ENCODE data around the gene PPP2R1B.

Gene PPP2R1B

DNA sequence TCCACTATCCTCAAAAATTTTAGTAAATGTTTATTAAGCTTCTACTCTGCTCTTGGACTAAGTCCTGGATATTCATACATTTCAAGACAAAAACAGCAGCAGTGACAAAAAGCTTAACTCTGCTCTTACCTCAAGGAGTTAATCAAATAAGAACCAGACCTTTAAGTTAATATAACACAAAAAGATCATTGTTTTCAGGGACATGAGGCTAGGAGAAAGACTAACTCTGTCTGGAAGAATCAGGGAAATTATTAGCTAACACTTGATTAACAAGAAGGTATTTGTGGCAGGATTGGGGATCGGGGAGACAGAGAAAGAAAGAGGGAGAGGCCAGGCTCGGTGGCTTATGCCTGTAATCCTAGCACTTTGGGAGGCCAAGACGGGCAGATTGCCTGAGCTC is 74.4 kb downstream of the PPP2R1B start:
- Histone ChIP-seq H3K9ac (ENCODE audit: low read length) (no peak overlapping the region), H3K36me3 (ENCODE audit: control insufficient read depth, insufficient read depth, low read length) (peaks cover 3% of the 10 kb centered on the region; the same call in 1 of the 2 replicates), H3K4me1 (ENCODE audit: control insufficient read depth, insufficient read depth, low read length) (no peaks in the 10 kb centered on the region), H3K4me3 (ENCODE audit: low read depth, low read length) (no peak overlapping the region), H3K9me3 (ENCODE audit: control insufficient read depth, insufficient read depth, low read depth, low read length) (no peaks in the 10 kb centered on the region), H3K27me3 (ENCODE audit: control insufficient read depth, insufficient read depth, low read length) (no peaks in the 10 kb centered on the region), H3K27ac (ENCODE audit: low read depth, low read length) (no peak overlapping the region)

DNA sequence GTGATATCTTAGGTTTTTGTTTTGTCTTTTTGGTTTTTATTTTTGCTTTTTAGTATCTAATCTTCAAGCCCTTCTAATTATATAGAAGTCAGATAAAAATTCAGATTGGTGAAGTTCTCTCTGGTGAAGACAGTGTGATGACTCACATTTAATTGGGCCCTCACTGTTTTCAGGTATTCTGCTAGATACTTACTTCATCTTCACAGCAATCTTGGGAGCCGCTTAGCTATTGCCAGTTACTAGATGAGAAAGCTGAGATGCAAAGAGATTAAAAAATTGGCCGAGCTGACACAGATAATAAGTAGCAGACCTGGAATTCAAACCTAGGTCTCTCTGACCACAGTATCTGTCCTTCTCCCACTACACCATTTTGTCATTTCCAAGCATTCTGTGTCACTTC is 75.0 kb downstream of the PPP2R1B start:
- no peak overlapping the region for H3K27ac ChIP-seq (ENCODE audit: low read depth, low read length)
- H3K9me3 ChIP-seq (ENCODE audit: control insufficient read depth, insufficient read depth, low read depth, low read length) = no peaks in the 10 kb centered on the region
- peaks cover 3% of the 10 kb centered on the region; the same call in 1 of the 2 replicates for H3K36me3 ChIP-seq (ENCODE audit: control insufficient read depth, insufficient read depth, low read length)
- H3K4me1 ChIP-seq (ENCODE audit: control insufficient read depth, insufficient read depth, low read length) = no peaks in the 10 kb centered on the region
- no peaks in the 10 kb centered on the region for H3K27me3 ChIP-seq (ENCODE audit: control insufficient read depth, insufficient read depth, low read length)
- H3K4me3 ChIP-seq (ENCODE audit: low read depth, low read length) = no peak overlapping the region
- H3K9ac ChIP-seq (ENCODE audit: low read length) = no peak overlapping the region

DNA sequence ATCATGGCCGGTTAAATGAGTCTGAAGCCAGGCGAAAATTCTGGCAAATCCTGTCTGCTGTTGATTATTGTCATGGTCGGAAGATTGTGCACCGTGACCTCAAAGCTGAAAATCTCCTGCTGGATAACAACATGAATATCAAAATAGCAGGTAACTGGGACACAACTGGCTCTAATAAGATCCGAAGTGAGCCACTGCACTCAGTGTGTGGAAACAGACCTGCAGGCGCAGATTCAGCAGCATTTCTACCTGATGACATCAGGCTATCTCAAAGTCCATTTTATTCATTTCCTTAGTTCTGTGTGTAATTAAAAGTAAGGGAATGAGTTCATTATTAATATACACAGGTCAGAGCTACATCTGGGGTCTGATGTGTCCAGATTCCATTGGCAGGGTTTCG is 78.2 kb downstream of the PPP2R1B start:
- Histone ChIP-seq H3K27ac (ENCODE audit: low read depth, low read length) (no peak overlapping the region), H3K27me3 (ENCODE audit: control insufficient read depth, insufficient read depth, low read length) (no peaks in the 10 kb centered on the region), H3K4me1 (ENCODE audit: control insufficient read depth, insufficient read depth, low read length) (no peaks in the 10 kb centered on the region), H3K36me3 (ENCODE audit: control insufficient read depth, insufficient read depth, low read length) (peaks cover 3% of the 10 kb centered on the region; the same call in 1 of the 2 replicates), H3K4me3 (ENCODE audit: low read depth, low read length) (no peak overlapping the region), H3K9ac (ENCODE audit: low read length) (no peak overlapping the region), H3K9me3 (ENCODE audit: control insufficient read depth, insufficient read depth, low read depth, low read length) (no peaks in the 10 kb centered on the region)

DNA sequence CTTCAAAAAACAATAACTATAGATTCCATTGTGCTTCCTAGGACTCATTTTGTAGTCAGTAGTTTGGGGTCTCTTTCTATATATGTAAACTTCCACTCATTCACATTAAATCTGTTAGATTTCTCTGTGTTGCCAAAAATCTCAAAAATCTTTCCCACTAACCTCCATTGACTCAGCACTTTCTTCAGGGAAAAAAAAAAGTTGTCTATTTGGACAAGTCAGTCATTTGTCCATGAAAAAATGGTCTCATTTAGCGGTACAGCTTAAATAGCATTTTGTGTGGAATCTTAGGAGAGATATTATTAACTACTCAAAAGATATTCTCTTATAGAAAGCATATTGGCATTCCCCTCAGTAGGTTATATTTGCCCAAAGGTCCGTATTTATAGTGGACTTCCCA is 81.9 kb downstream of the PPP2R1B start:
- no peaks in the 10 kb centered on the region for H3K27me3 ChIP-seq (ENCODE audit: control insufficient read depth, insufficient read depth, low read length)
- H3K4me3 ChIP-seq (ENCODE audit: low read depth, low read length) = no peak overlapping the region
- H3K27ac ChIP-seq (ENCODE audit: low read depth, low read length) = no peak overlapping the region
- H3K9me3 ChIP-seq (ENCODE audit: control insufficient read depth, insufficient read depth, low read depth, low read length) = no peaks in the 10 kb centered on the region
- peaks cover 3% of the 10 kb centered on the region; the same call in 1 of the 2 replicates for H3K36me3 ChIP-seq (ENCODE audit: control insufficient read depth, insufficient read depth, low read length)
- H3K4me1 ChIP-seq (ENCODE audit: control insufficient read depth, insufficient read depth, low read length) = no peaks in the 10 kb centered on the region
- no peak overlapping the region for H3K9ac ChIP-seq (ENCODE audit: low read length)

DNA sequence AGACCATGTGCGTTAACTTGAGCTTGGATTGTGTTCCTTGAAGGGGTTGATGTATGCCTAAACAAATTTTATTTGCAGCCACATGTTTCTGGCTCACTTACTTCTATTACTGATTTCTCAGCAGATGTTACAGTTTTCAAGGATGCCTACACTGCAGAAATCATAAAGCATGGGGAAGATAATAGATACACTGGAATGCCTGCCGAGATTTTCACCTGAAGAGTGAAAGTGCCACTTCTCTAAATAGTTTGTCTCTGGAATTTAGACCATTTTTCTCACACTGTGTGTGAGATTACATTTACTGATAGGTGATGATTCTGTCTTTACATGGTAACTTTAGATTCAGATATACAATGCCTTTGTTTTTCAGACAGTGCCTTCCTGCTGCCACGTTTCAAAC is 82.4 kb downstream of the PPP2R1B start:
- Histone ChIP-seq H3K27me3 (ENCODE audit: control insufficient read depth, insufficient read depth, low read length) (no peaks in the 10 kb centered on the region), H3K4me3 (ENCODE audit: low read depth, low read length) (no peak overlapping the region)

DNA sequence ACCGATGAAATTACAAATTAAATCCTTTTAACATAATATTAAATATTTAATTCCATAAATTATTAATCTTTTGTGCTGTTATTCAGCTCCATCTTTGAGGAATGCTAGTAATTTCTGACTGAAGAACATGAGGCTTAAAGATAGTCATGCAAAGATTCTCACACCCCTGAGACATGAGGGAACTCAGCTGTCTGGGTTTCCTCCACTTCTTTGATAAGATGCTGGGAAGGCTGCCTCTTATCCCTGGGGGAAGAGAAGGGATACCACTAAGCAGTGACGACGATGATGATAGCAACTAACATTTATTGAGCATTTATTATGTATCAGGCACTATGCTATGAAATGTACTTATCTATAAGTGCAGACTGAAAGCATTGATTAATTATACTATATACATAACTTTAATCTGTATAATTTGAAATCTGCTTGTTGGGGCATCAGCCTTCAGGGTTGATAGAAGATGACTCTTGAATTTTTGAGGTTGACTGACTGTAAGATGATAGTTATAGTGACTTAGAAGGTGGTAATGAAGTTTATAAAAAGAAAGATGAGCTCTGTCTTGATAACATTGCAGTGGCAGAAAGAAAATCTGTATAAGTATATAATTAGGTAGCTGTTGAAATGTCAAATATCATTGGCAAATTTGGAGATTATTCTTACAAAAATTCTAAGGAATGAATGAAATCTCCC is 85.6 kb downstream of the PPP2R1B start:
- Histone ChIP-seq H3K4me1 (ENCODE audit: control insufficient read depth, insufficient read depth, low read length) (no peaks in the 10 kb centered on the region), H3K36me3 (ENCODE audit: control insufficient read depth, insufficient read depth, low read length) (no peaks in the 10 kb centered on the region), H3K27ac (ENCODE audit: low read depth, low read length) (no peak overlapping the region), H3K27me3 (ENCODE audit: control insufficient read depth, insufficient read depth, low read length) (no peaks in the 10 kb centered on the region), H3K9me3 (ENCODE audit: control insufficient read depth, insufficient read depth, low read depth, low read length) (no peaks in the 10 kb centered on the region), H3K4me3 (ENCODE audit: low read depth, low read length) (no peak overlapping the region), H3K9ac (ENCODE audit: low read length) (no peak overlapping the region)

More for the DNA sequence above, 82.4 kb downstream of the PPP2R1B start:
- Histone ChIP-seq H3K9me3 (ENCODE audit: control insufficient read depth, insufficient read depth, low read depth, low read length) (no peaks in the 10 kb centered on the region), H3K36me3 (ENCODE audit: control insufficient read depth, insufficient read depth, low read length) (peaks cover 3% of the 10 kb centered on the region; the same call in 1 of the 2 replicates), H3K27ac (ENCODE audit: low read depth, low read length) (no peak overlapping the region), H3K9ac (ENCODE audit: low read length) (no peak overlapping the region), H3K4me1 (ENCODE audit: control insufficient read depth, insufficient read depth, low read length) (no peaks in the 10 kb centered on the region)

Data from HUES6 (cell line).